HG02678 (cell line): ENCODE results near the gene ARHGEF12.

Experiments used
- ATAC-seq: cut with Tn5 transposase; IDR thresholded peaks from one replicate; pipeline ENCODE4 v1.9.1; 2021; ENCODE audit warnings: mild to moderate bottlenecking, moderate library complexity; ENCODE audit not compliant: unreplicated experiment

Gene ARHGEF12

GRCh38 chr11:120385110-120385509, 48.9 kb downstream of the ARHGEF12 start:
- ATAC-seq = no peak

GRCh38 chr11:120385655-120386054, 49.4 kb downstream of the ARHGEF12 start:
- no peak for ATAC-seq

GRCh38 chr11:120386318-120386717, 50.1 kb downstream of the ARHGEF12 start:
- ATAC-seq = no peak

GRCh38 chr11:120386774-120387371, 50.7 kb downstream of the ARHGEF12 start:
- no peak for ATAC-seq

- no peak for ATAC-seq
These were observed 52.0 kb downstream of the ARHGEF12 start for GRCh38 chr11:120388261-120388660.

- ATAC-seq = no peak
These were observed 53.7 kb downstream of the ARHGEF12 start for GRCh38 chr11:120389693-120390584.

GRCh38 chr11:120390585-120390922, 54.3 kb downstream of the ARHGEF12 start:
- ATAC-seq = no peak

- no peak for ATAC-seq
These were observed 55.1 kb downstream of the ARHGEF12 start for GRCh38 chr11:120391292-120391691.

- no peak for ATAC-seq
These were observed 55.6 kb downstream of the ARHGEF12 start for GRCh38 chr11:120391854-120392253.

- ATAC-seq = no peak
These were observed 56.1 kb downstream of the ARHGEF12 start for GRCh38 chr11:120392314-120392713.

GRCh38 chr11:120392793-120393192, 56.6 kb downstream of the ARHGEF12 start:
- ATAC-seq = no peak

GRCh38 chr11:120394119-120394518, 57.9 kb downstream of the ARHGEF12 start:
- no peak for ATAC-seq

- ATAC-seq = no peak
These were observed 59.6 kb downstream of the ARHGEF12 start for GRCh38 chr11:120395778-120396177.

- no peak for ATAC-seq
These were observed 61.9 kb downstream of the ARHGEF12 start for GRCh38 chr11:120398132-120398531.

- ATAC-seq = no peak
These were observed 63.1 kb downstream of the ARHGEF12 start for GRCh38 chr11:120399307-120399706.

GRCh38 chr11:120400564-120401364, 64.6 kb downstream of the ARHGEF12 start:
- ATAC-seq = no peak

GRCh38 chr11:120401506-120401905, 65.3 kb downstream of the ARHGEF12 start:
- no peak for ATAC-seq

- no peak for ATAC-seq
These were observed 67.8 kb downstream of the ARHGEF12 start for GRCh38 chr11:120403966-120404365.

GRCh38 chr11:120404495-120404894, 68.3 kb downstream of the ARHGEF12 start:
- ATAC-seq = no peak

GRCh38 chr11:120409655-120410054, 73.4 kb downstream of the ARHGEF12 start:
- no peak for ATAC-seq

GRCh38 chr11:120410622-120411380, 74.6 kb downstream of the ARHGEF12 start:
- no peak for ATAC-seq
